Left forelimb (tissue), 1 donor: ENCODE data around the gene MAGEA3.
"Not testable (repeated sequence)": the region's sequence is repeated elsewhere in the genome, so short reads cannot be mapped to it uniquely, and the experiment has no call there.

Experiments
- DNase-seq: peaks from one replicate; pipeline ENCODE4 v3.0.0-alpha.2; 2018; ENCODE audit warnings: low spot score

MAGEA3 gene

GRCh38 chrX:152735860-152736511, 37.4 kb downstream of the MAGEA3 start:
- DNase-seq, result no peak

GRCh38 chrX:152736528-152736927, 37.9 kb downstream of the MAGEA3 start:
- not testable (repeated sequence) for DNase-seq

GRCh38 chrX:152738560-152738959, 40.0 kb downstream of the MAGEA3 start:
- no peak for DNase-seq
